HEK293T (cell line): ENCODE data around the gene AIF1L.

Experiments
- CTCF ChIA-PET: fragments of 350-600 bp; formaldehyde crosslinking; extraction: SDS; loops from one replicate; lab custom pipeline; 2021; ENCODE audit warnings: antibody characterized with exemption, inconsistent platforms; lab: Yijun Ruan, JAX
- POLR2A ChIA-PET: fragments of 350-600 bp; formaldehyde crosslinking; extraction: SDS; loops from one replicate; lab custom pipeline; 2020; ENCODE audit warnings: antibody characterized with exemption, inconsistent platforms; lab: Yijun Ruan, JAX
- DNase-seq: peaks from one replicate; pipeline ENCODE4 v3.0.0; 2012; ENCODE audit warnings: mixed read lengths; ENCODE audit errors: extremely low spot score
- ARNT ChIP-seq: fragments of 450-650 bp; IDR thresholded peaks from 2 replicates; pipeline ENCODE4 v1.6.1; 2017; ENCODE audit warnings: mild to moderate bottlenecking
- BHLHE40 ChIP-seq: fragments of 450-650 bp; IDR thresholded peaks from 2 replicates; pipeline ENCODE4 v1.6.1; 2016; ENCODE audit warnings: mild to moderate bottlenecking, moderate library complexity, borderline replicate concordance
- CTBP1 ChIP-seq: fragments of 450-650 bp; IDR thresholded peaks from 2 replicates; pipeline ENCODE4 v1.6.1; 2016; ENCODE audit warnings: borderline replicate concordance
- ELF4 ChIP-seq: fragments of 450-650 bp; IDR thresholded peaks from 2 replicates; pipeline ENCODE4 v1.6.1; 2017; ENCODE audit warnings: antibody characterized with exemption
- FOXA1 ChIP-seq: fragments of 450-650 bp; IDR thresholded peaks from 2 replicates; pipeline ENCODE4 v1.6.1; 2016; ENCODE audit warnings: mild to moderate bottlenecking
- FOXK2 ChIP-seq: fragments of 450-650 bp; IDR thresholded peaks from 2 replicates; pipeline ENCODE4 v1.6.1; 2016; ENCODE audit warnings: mild to moderate bottlenecking
- FOXM1 ChIP-seq: fragments of 450-650 bp; IDR thresholded peaks from 2 replicates; pipeline ENCODE4 v1.6.1; 2017; ENCODE audit warnings: mild to moderate bottlenecking, borderline replicate concordance
- HDGF ChIP-seq: fragments of 450-650 bp; IDR thresholded peaks from 2 replicates; pipeline ENCODE4 v1.6.1; 2017; ENCODE audit warnings: antibody characterized with exemption, borderline replicate concordance
- L3MBTL2 ChIP-seq: fragments of 450-650 bp; conservative IDR thresholded peaks from 2 replicates; pipeline ENCODE4 v1.6.1; 2016; ENCODE audit warnings: mild to moderate bottlenecking
- LEF1 ChIP-seq: fragments of 450-650 bp; IDR thresholded peaks from 2 replicates; pipeline ENCODE4 v1.6.1; 2017; ENCODE audit warnings: mild to moderate bottlenecking, borderline replicate concordance
- NFRKB ChIP-seq: fragments of 450-650 bp; IDR thresholded peaks from 2 replicates; pipeline ENCODE4 v1.6.1; 2016; ENCODE audit warnings: mild to moderate bottlenecking, moderate library complexity
- SP1 ChIP-seq: fragments of 450-650 bp; IDR thresholded peaks from 2 replicates; pipeline ENCODE4 v1.6.1; 2017
- SUZ12 ChIP-seq: fragments of 450-650 bp; IDR thresholded peaks from 2 replicates; pipeline ENCODE4 v1.6.1; 2016; ENCODE audit warnings: mild to moderate bottlenecking
- TARDBP ChIP-seq: fragments of 450-650 bp; IDR thresholded peaks from 2 replicates; pipeline ENCODE4 v1.6.1; 2016
- ZNF384 ChIP-seq: fragments of 450-650 bp; IDR thresholded peaks from 2 replicates; pipeline ENCODE4 v1.6.1; 2016
- TF ChIP-seq, protein P1 (sequence below): fragments of 450-650 bp; IDR thresholded peaks from 2 replicates; pipeline ENCODE4 v1.6.1; 2016

AIF1L gene

DNA sequence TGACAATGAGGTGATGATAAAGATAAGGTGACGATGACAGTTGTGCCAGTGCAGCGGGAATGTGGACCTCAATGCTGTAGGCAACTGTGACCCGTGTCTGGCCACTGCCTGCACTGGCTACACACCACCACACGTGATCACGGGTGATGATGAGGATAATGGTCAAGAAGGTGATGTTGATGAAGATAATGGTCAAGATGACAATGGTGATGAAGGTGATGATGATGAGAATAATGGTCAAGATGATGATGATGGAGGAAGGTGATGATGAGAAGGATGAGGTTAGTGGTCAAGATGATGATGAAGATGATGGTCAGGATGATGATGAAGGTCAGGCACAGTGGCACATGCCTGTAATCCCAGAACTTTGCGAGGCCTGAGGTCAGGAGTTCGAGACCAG lies 30.7 kb upstream of the AIF1L start:
- ChIA-PET CTCF (no interaction called here), POLR2A (no interaction called here)
- DNase-seq = no peak
- TF ChIP-seq ZNF384 = no peak
- TF ChIP-seq LEF1 = no peak
- no peak for TF ChIP-seq SUZ12
- no peak for TF ChIP-seq BHLHE40
- no peak for TF ChIP-seq FOXM1
- no peak for TF ChIP-seq ELF4
- no peak for TF ChIP-seq L3MBTL2
- no peak for TF ChIP-seq NFRKB
- TF ChIP-seq, protein P1, sequence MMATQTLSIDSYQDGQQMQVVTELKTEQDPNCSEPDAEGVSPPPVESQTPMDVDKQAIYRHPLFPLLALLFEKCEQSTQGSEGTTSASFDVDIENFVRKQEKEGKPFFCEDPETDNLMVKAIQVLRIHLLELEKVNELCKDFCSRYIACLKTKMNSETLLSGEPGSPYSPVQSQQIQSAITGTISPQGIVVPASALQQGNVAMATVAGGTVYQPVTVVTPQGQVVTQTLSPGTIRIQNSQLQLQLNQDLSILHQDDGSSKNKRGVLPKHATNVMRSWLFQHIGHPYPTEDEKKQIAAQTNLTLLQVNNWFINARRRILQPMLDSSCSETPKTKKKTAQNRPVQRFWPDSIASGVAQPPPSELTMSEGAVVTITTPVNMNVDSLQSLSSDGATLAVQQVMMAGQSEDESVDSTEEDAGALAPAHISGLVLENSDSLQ = no peak
- TF ChIP-seq TARDBP = no peak

DNA sequence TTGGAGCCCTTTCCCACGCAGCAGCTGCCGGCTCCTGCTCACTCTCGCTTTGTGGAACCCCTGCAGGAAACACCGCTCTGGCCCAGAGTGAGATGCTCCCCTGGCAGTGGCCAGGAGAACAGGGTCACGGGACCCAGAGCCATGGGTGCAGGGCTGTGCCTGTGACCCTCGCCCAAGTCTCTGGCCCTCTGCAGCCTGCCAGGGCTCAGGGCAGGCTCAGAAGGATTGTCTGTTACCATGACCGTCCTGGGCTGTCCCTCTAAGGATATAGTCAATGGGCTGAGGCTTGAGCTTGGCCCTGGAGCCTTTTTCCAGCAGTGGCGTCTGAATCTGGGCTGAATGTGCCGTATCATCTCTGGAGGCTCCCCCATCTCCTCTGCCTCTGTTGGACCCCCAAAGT lies 28.7 kb upstream of the AIF1L start:
- ChIA-PET POLR2A (no interaction called here), CTCF (no interaction called here)
- no peak for TF ChIP-seq TARDBP
- TF ChIP-seq FOXA1 = no peak
- TF ChIP-seq ZNF384 = no peak
- no peak for TF ChIP-seq CTBP1
- no peak for DNase-seq

DNA sequence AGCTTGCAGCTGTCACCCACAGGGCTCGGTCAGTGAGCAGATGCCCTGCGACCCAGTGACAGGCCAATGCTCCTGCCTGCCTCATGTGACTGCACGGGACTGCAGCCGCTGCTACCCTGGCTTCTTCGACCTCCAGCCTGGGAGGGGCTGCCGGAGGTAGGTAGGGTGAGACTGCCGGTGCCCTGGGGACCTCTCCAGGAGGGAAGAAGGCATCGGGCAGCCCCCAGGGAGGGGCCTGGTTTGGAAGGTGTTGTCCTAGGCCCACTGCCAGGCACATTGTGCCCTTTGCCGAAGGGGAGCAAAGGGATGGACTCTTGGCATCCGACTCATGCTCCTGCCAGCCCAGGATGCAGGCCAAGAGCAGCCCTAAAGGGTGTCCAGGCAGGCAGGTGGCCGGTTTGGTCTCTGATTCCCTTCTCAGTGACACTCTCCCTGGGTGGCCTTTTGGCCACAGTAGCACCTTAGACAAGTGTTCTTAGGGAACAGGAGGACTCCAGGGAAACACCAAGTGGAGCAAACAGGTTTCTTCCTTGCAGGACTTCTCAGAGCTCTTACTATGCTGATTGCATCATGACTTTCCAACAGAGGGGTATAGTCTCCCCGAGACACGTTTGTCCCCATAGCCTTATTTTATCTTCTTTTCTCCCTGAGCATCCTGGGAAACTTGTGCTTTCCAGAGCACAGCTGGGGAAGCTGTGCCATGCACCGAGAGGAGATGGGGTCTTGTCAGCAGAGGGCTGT lies 28.1 kb upstream of the AIF1L start:
- POLR2A ChIA-PET = no interaction called here

DNA sequence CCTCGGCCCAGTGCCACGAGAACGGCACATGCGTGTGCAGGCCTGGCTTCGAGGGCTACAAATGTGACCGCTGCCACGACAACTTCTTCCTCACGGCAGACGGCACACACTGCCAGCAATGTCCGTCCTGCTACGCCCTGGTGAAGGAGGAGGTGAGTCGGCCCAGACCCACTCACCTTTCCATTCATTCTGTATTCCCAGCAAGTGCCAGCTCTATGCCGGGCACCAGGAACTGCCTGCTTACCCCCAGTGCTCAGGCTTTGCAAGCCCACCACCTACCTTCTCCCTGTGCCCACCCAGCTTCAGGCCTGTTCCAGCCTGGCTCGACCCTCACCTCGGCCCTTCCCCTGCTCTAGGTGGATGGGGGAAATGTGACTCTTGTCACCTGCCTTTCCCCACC lies 26.6 kb upstream of the AIF1L start:
- DNase-seq = no peak
- ChIA-PET POLR2A (no interaction called here), CTCF (no interaction called here)
- no peak for TF ChIP-seq HDGF
- no peak for TF ChIP-seq BHLHE40
- TF ChIP-seq, protein P1 = no peak
- no peak for TF ChIP-seq LEF1
- no peak for TF ChIP-seq FOXA1
- TF ChIP-seq NFRKB = no peak
- TF ChIP-seq CTBP1 = no peak
- TF ChIP-seq FOXM1 = no peak
- TF ChIP-seq ZNF384 = no peak
- TF ChIP-seq ELF4 = no peak
- TF ChIP-seq ARNT = no peak
- TF ChIP-seq FOXK2 = no peak
- TF ChIP-seq TARDBP = no peak
- no peak for TF ChIP-seq L3MBTL2
- TF ChIP-seq SUZ12 = no peak
- TF ChIP-seq SP1 = no peak

More for the DNA sequence above, 28.1 kb upstream of the AIF1L start:
- CTCF ChIA-PET = no interaction called here
- no peak for TF ChIP-seq CTBP1
- TF ChIP-seq FOXM1 = no peak
- TF ChIP-seq HDGF = no peak
- no peak for TF ChIP-seq FOXK2
- no peak for TF ChIP-seq LEF1
- TF ChIP-seq TARDBP = no peak
- TF ChIP-seq FOXA1 = no peak
- TF ChIP-seq SP1 = no peak
- TF ChIP-seq L3MBTL2 = no peak
- TF ChIP-seq ELF4 = no peak
- TF ChIP-seq NFRKB = no peak
- TF ChIP-seq SUZ12 = no peak
- no peak for TF ChIP-seq ARNT
- no peak for DNase-seq

DNA sequence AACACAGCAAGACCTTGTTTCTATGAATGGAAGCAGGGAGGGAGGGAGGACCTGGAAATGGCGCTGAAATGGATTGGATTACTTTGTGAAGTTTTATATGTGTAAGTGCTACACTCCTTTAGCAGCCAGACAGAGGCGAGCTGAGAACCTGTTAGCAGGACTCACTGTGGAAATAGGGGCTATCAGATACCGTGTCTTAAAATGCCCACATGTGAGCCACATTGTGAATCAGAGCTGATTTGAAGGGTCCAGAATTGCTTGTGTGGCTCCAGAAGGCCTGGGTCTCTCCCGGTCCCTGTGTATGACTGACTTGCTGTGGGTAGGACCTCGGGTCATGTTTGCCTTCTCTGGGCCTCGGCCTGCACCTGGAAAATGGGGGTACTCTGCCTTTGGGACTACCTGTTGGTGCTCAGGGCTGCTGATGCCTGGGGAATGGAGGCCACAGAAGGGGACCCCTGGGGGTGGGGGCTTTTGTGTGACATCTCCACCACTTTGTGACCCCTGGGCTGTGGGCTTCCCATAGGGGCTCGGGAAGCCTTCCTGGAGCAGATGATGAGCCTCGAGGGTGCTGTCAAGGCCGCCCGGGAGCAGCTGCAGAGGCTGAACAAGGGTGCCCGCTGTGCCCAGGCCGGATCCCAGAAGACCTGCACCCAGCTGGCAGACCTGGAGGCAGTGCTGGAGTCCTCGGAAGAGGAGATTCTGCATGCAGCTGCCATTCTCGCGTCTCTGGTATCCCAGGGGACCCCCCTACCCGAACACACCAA lies 24.0 kb upstream of the AIF1L start:
- no peak for DNase-seq
- CTCF ChIA-PET = no interaction called here
- POLR2A ChIA-PET = no interaction called here
- no peak for TF ChIP-seq HDGF
- TF ChIP-seq BHLHE40 = no peak
- no peak for TF ChIP-seq TARDBP
- TF ChIP-seq LEF1 = no peak
- TF ChIP-seq FOXA1 = no peak
- TF ChIP-seq ELF4 = no peak
- TF ChIP-seq L3MBTL2 = no peak
- no peak for TF ChIP-seq ZNF384
- no peak for TF ChIP-seq CTBP1
- TF ChIP-seq SUZ12 = no peak
- TF ChIP-seq FOXM1 = no peak
- no peak for TF ChIP-seq FOXK2
- no peak for TF ChIP-seq NFRKB
- TF ChIP-seq, protein P1 = no peak
- no peak for TF ChIP-seq ARNT
- no peak for TF ChIP-seq SP1

DNA sequence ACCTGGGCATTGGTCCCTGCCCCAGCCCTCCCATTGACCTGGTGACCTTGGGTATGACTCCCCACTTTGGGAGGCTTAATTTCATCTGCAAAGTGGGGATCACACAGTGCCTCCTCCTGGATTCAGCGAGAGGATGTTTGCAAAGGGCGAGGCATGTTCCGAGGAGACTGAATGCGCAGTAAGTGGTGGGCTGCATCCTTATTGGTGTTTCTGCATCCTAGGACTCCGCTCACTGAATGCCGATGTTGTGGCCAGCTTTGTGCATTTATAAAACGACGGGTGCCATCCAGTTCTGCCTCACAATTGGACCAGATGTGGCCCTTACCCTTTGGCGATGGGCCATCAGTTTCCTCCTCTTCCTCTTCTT lies 23.5 kb upstream of the AIF1L start:
- ChIA-PET CTCF (no interaction called here), POLR2A (no interaction called here)
- TF ChIP-seq, protein P1 = no peak
- TF ChIP-seq BHLHE40 = no peak
- TF ChIP-seq LEF1 = no peak
- TF ChIP-seq NFRKB = no peak
- DNase-seq = no peak
